CD4-positive, alpha-beta T cell (primary cell): ENCODE measurements around the gene MPDZ. TPM values are rescaled to one million over a fixed set of nuclear protein-coding genes. Genes with fewer than 3 reads are reported as not detected.

Experiments used
- ATAC-seq: fragments of 200-7000 bp; cut with Tn5 transposase; one replicate; pipeline ENCODE4 v1.10.0; 2022; ENCODE audit warnings: mild to moderate bottlenecking; ENCODE audit not compliant: poor library complexity
- CTCF ChIA-PET: fragments of 350-600 bp; sonication (Branson Sonifier 250); formaldehyde crosslinking; loops from one replicate; lab custom pipeline; 2021; ENCODE audit warnings: antibody characterized with exemption, inconsistent platforms; lab: Charles Lee
- POLR2A ChIA-PET: fragments of 350-600 bp; sonication (Branson Sonifier 250); formaldehyde crosslinking; loops from one replicate; lab custom pipeline; 2021; ENCODE audit warnings: antibody characterized with exemption, inconsistent platforms; lab: Charles Lee
- DNase-seq, 14 experiments: peaks; one replicate each; pipeline ENCODE4 v3.0.0-alpha.2; 2013 to 2020; ENCODE audit warnings: mixed read lengths in 2 of 14
- H3K27ac ChIP-seq, 2 donors: one replicate each; pipeline versions ENCODE4 v1.5.1 to v1.7.0; 2013; ENCODE audit warnings: low read length in 2 of 2, low read depth in 1 of 2, mild to moderate bottlenecking in 1 of 2
- H3K27me3 ChIP-seq, 2 experiments: 1 replicate in 1 of 2; 2 replicates in 1 of 2; pipeline versions ENCODE4 v1.6.1 to v1.7.0; 2013; ENCODE audit warnings: low read length in 2 of 2, control low read depth in 1 of 2, mild to moderate bottlenecking in 1 of 2, moderate library complexity in 1 of 2; ENCODE audit not compliant: insufficient read depth in 2 of 2, control insufficient read depth in 1 of 2
- H3K36me3 ChIP-seq: one replicate; pipeline ENCODE4 v1.6.1; 2013; ENCODE audit warnings: low read length, control low read depth; ENCODE audit not compliant: insufficient read depth
- H3K4me1 ChIP-seq: one replicate; pipeline ENCODE4 v1.6.1; 2013; ENCODE audit warnings: low read length, control low read depth; ENCODE audit not compliant: insufficient read depth
- H3K4me3 ChIP-seq: one replicate; pipeline ENCODE4 v1.5.1; 2013; ENCODE audit warnings: mild to moderate bottlenecking, low read length, moderate library complexity
- H3K9me3 ChIP-seq, 2 experiments: 1 replicate in 1 of 2; 2 replicates in 1 of 2; pipeline versions ENCODE4 v1.6.1 to v1.7.0; 2013; ENCODE audit warnings: low read length in 2 of 2, mild to moderate bottlenecking in 2 of 2, control low read depth in 1 of 2, moderate library complexity in 1 of 2; ENCODE audit not compliant: control insufficient read depth in 1 of 2, insufficient read depth in 1 of 2
- H3K27ac Mint-ChIP-seq: one replicate; pipeline ENCODE4 v1.8.0; 2020; ENCODE audit warnings: mixed read lengths
- H3K27me3 Mint-ChIP-seq: one replicate; pipeline ENCODE4 v1.8.0; 2021; ENCODE audit warnings: mixed read lengths
- H3K36me3 Mint-ChIP-seq: one replicate; pipeline ENCODE4 v1.8.0; 2021; ENCODE audit warnings: low read depth, mixed read lengths
- H3K4me1 Mint-ChIP-seq: one replicate; pipeline ENCODE4 v1.8.0; 2021; ENCODE audit warnings: low read depth, mixed read lengths
- H3K4me3 Mint-ChIP-seq: one replicate; pipeline ENCODE4 v1.8.0; 2020; ENCODE audit warnings: mild to moderate bottlenecking, mixed read lengths
- H3K9me3 Mint-ChIP-seq: one replicate; pipeline ENCODE4 v1.8.0; 2020; ENCODE audit warnings: mixed read lengths
- intact Hi-C, 2 experiments: fragments of 100-400 bp; cut with DNase I in 1 of 2; cut with micrococcal nuclease in 1 of 2; formaldehyde crosslinking; loops; one replicate each; pipeline versions ENCODE4 v1.15.1 to v1.9.0; 2023 to 2025; cut with DNase I, micrococcal nuclease
- total RNA-seq, 174 experiments: library from RNA in 2 of 174; stranded (reverse) in 2 of 174; gene quantifications; one replicate each; pipeline ENCODE4 v1.2.3 and lab custom pipeline; 2021 to 2026
- TF ChIP-seq, protein P1 (sequence below): fragments of 200-600 bp; IDR thresholded peaks from one replicate; pipeline ENCODE4 v1.8.0; 2022; ENCODE audit warnings: antibody characterized with exemption, mild to moderate bottlenecking

MPDZ gene
- total RNA-seq, 2 experiments from 2014 or later, result not detected

DNA sequence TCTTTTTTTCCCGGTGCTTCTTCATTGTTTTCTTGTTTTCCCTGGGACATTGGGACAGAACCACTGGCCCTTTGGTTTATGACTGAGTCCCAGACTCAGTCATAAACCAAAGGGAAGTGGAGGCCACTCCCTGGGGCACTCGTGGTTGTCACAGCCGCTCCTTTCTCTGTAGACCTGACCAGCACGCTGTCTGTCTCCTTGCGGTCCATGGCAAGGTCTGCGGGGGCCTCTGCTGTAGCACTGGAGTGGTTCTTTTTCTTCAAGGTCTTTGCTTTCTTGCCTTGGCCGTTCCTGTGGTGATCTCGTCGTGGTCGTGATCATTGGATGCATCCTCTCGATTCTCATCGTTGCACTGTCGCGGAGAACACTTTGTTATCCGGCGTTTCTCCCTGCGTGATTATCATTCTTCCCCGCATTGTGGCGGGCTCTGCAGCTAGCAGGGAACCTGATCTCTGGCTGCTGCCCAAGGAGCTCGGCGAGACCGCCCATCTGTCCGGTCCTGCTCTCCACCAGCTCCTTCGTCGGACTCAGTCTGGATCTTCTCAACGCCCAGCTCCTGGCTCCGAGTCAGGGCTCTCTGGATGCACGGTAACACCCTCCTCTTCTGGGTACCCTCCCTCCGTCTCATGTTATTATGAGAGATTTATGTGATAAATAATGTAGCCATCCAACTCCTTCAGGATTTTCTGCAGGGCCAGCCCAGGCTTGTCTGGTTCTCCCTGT is 43.5 kb upstream of the MPDZ start:
- Histone ChIP-seq H3K27ac (no peak overlapping the region), H3K36me3 (no peaks in the 10 kb centered on the region), H3K9me3 (peaks cover 0 to 14% of the 10 kb centered on the region in 2 experiments), H3K27me3 (no peaks in the 10 kb centered on the region), H3K4me3 (no peak overlapping the region), H3K4me1 (no peaks in the 10 kb centered on the region)
- Mint-ChIP-seq H3K4me3 (no peak overlapping the region), H3K27me3 (no peaks in the 10 kb centered on the region), H3K36me3 (no peaks in the 10 kb centered on the region), H3K27ac (no peak overlapping the region), H3K4me1 (no peaks in the 10 kb centered on the region), H3K9me3 (peaks cover 10% of the 10 kb centered on the region)
- no peak for ATAC-seq
- intact Hi-C loops, result no loop called here
- POLR2A ChIA-PET, result no interaction called here
- TF ChIP-seq, protein P1, sequence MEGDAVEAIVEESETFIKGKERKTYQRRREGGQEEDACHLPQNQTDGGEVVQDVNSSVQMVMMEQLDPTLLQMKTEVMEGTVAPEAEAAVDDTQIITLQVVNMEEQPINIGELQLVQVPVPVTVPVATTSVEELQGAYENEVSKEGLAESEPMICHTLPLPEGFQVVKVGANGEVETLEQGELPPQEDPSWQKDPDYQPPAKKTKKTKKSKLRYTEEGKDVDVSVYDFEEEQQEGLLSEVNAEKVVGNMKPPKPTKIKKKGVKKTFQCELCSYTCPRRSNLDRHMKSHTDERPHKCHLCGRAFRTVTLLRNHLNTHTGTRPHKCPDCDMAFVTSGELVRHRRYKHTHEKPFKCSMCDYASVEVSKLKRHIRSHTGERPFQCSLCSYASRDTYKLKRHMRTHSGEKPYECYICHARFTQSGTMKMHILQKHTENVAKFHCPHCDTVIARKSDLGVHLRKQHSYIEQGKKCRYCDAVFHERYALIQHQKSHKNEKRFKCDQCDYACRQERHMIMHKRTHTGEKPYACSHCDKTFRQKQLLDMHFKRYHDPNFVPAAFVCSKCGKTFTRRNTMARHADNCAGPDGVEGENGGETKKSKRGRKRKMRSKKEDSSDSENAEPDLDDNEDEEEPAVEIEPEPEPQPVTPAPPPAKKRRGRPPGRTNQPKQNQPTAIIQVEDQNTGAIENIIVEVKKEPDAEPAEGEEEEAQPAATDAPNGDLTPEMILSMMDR, result no peak
- CTCF ChIA-PET, result no interaction called here
- DNase-seq, result no peak

DNA sequence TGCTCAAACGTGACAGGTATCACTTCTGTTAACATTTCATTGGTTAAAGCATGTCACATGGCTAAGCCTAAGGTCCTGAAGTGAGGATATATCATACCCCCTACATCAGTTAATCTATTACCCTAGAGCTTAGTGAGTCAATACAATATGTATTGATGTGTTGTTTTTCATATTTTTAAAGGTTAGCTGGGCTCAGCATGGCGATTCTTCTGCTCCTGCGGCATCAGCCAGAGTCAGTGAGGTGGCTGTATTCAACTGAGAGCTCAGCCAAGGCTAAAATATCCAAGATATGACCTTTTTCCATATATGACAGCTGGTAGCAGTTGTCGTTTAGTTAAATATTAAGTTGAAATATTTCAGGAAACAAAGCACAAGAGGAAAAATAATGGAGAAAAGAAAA is 38.5 kb upstream of the MPDZ start:
- no peaks in the 10 kb centered on the region for H3K27me3 ChIP-seq
- ChIA-PET POLR2A (no interaction called here), CTCF (no interaction called here)
- Mint-ChIP-seq H3K9me3 (peaks cover 12% of the 10 kb centered on the region), H3K27ac (no peak overlapping the region), H3K4me1 (no peaks in the 10 kb centered on the region), H3K27me3 (no peaks in the 10 kb centered on the region), H3K4me3 (no peak overlapping the region), H3K36me3 (no peaks in the 10 kb centered on the region)
- H3K4me3 ChIP-seq, result no peak overlapping the region
- H3K27ac ChIP-seq, result no peak overlapping the region
- H3K9me3 ChIP-seq, result peaks cover 0 to 14% of the 10 kb centered on the region in 2 experiments
- DNase-seq (no peak), ATAC-seq (no peak)
- intact Hi-C loops, result no loop called here
- H3K36me3 ChIP-seq, result no peaks in the 10 kb centered on the region
- TF ChIP-seq, protein P1, result no peak
- H3K4me1 ChIP-seq, result no peaks in the 10 kb centered on the region

DNA sequence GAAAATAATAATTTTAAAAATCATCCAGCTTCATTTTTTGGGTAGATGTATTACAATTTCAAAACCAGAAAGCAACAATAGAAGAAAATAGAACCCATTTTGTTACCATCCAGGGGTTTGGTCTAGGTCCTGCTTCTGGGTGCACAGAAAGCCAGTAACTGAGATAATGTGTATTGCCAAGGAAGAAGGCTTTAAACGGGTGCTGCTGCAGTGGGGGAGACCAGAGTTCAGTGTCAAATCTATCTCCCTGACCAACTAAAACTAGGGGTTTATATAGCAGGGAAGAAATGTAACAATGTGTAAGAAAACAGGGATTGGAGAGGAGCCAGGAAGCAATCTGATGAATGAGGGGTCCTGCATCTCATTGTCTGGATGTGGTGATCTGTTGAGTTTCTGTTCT is 17.5 kb upstream of the MPDZ start:
- peaks cover 0 to 11% of the 10 kb centered on the region in 2 experiments for H3K9me3 ChIP-seq
- no peak overlapping the region for H3K4me3 Mint-ChIP-seq
- no peak overlapping the region for H3K27ac ChIP-seq
- no peaks in the 10 kb centered on the region for H3K4me1 ChIP-seq
- H3K27me3 Mint-ChIP-seq, result no peaks in the 10 kb centered on the region
- DNase-seq, result no peak
- H3K4me3 ChIP-seq, result no peak overlapping the region
- H3K27ac Mint-ChIP-seq, result no peak overlapping the region
- POLR2A ChIA-PET, result no interaction called here
- H3K27me3 ChIP-seq, result no peaks in the 10 kb centered on the region
- H3K36me3 ChIP-seq, result no peaks in the 10 kb centered on the region
- TF ChIP-seq, protein P1, result no peak
- no peaks in the 10 kb centered on the region for H3K36me3 Mint-ChIP-seq
- H3K9me3 Mint-ChIP-seq, result peaks cover 16% of the 10 kb centered on the region
- no peak for ATAC-seq
- intact Hi-C loops, result loop anchor here in 1 of 2 experiments (10.0 kb wide), 1 partner anchor 62 kb away; no protein-coding TSS in a partner anchor
- CTCF ChIA-PET, result no interaction called here
- no peaks in the 10 kb centered on the region for H3K4me1 Mint-ChIP-seq
